ENCODE measurements around the gene MCMBP.

Gene MCMBP

DNA sequence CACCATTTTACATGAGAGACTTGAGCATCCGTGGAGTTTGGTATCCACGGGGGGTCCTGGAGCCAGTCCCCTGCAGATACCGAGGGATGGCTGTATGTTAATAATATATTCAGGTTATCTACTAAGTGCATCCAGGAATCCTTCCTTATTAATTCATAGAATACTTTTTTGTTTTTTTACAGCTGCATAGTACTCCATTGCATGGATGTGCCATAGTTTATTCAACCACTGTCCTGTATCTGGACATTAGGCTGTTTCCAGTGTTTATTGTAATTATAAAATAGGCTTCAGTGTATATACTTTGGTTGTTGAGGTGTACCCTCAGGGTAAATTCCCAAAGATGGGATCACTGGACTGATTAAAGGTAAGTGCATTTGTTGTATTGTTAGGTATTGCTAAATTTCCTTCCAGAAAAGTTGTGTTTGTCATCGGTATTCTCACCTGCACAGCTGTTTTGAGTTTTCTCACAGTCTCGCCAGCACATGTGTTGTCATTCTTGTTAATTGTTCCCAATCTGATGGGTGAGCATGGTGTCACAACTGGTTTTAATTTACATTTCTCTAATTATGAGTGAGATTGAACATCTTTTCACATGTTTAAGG, 91.7 kb downstream of the MCMBP start:
- TF ChIP-seq ZNF8 (CRISPR knock-in tag; IDR thresholded peaks at IDR 0.05) (peak; percentile 89), ZNF565 (CRISPR knock-in tag; conservative IDR thresholded peaks at IDR 0.05; ENCODE audit: low read depth) (no peak), ZC3H10 (CRISPR knock-in tag; IDR thresholded peaks at IDR 0.05) (no peak), PPARA (CRISPR knock-in tag; IDR thresholded peaks at IDR 0.05; ENCODE audit: borderline replicate concordance) (no peak), GLIS3 (CRISPR knock-in tag; IDR thresholded peaks at IDR 0.05) (no peak), ZFP3 (CRISPR knock-in tag; IDR thresholded peaks at IDR 0.05) (no peak)
- ATAC-seq, result no peak
